PC-3 (cell line): ENCODE measurements around the gene KCTD15. TPM values are rescaled to one million over a fixed set of nuclear protein-coding genes. Genes with fewer than 3 reads are reported as not detected.

Source experiments
- ATAC-seq: fragments of 200-7000 bp; cut with Tn5 transposase; 2 replicates; pipeline ENCODE4 v1.9.1; 2020; ENCODE audit warnings: mild to moderate bottlenecking, moderate library complexity
- BruUV-seq: library from RNA; stranded (reverse); fragments of 400-500 nt; replicated peaks from 2 replicates; lab custom pipeline; 2021; lab: Mats Ljungman, UMichigan
- CTCF ChIA-PET: fragments of 300-600 bp; sonication (Branson Sonifier 250); formaldehyde crosslinking; loops from one replicate; lab custom pipeline; 2022; ENCODE audit warnings: antibody characterized with exemption; lab: Charles Lee
- POLR2A ChIA-PET: fragments of 300-600 bp; sonication (Branson Sonifier 250); formaldehyde crosslinking; loops from one replicate; lab custom pipeline; 2022; ENCODE audit warnings: antibody characterized with exemption; ENCODE audit not compliant: unreplicated experiment; lab: Charles Lee
- DNase-seq: peaks from one replicate; pipeline ENCODE4 v3.0.0-alpha.2; 2015
- H2AFZ ChIP-seq: fragments of 300-600 bp; sonication (generic); 2 replicates; pipeline ENCODE4 v1.6.0; 2016; ENCODE audit warnings: antibody characterized with exemption, low read length
- H3F3A ChIP-seq: fragments of 300-600 bp; sonication (generic); one replicate; pipeline ENCODE4 v1.6.0; 2017; ENCODE audit warnings: antibody characterized with exemption, low read length, control low read depth, mild to moderate bottlenecking; ENCODE audit not compliant: unreplicated experiment
- H3K27ac ChIP-seq: fragments of 300-600 bp; sonication (generic); 2 replicates; pipeline ENCODE4 v1.5.1; 2016; ENCODE audit warnings: mild to moderate bottlenecking, low read length
- H3K27me3 ChIP-seq: fragments of 300-600 bp; sonication (generic); 2 replicates; pipeline ENCODE4 v1.6.1; 2016; ENCODE audit warnings: low read length, mixed read lengths
- H3K36me3 ChIP-seq: fragments of 300-600 bp; sonication (generic); 2 replicates; pipeline ENCODE4 v1.6.1; 2016; ENCODE audit warnings: low read depth, mixed run types, low read length, mixed read lengths
- H3K4me1 ChIP-seq: fragments of 300-600 bp; sonication (generic); 2 replicates; pipeline ENCODE4 v1.5.1; 2016; ENCODE audit warnings: low read length; ENCODE audit not compliant: insufficient read depth
- H3K4me2 ChIP-seq: fragments of 300-600 bp; sonication (generic); 2 replicates; pipeline ENCODE4 v1.6.0; 2016; ENCODE audit warnings: low read length
- H3K4me3 ChIP-seq: fragments of 300-600 bp; sonication (generic); 2 replicates; pipeline ENCODE4 v1.5.1; 2016; ENCODE audit warnings: mild to moderate bottlenecking, low read length, mixed read lengths
- H3K79me2 ChIP-seq: fragments of 300-600 bp; sonication (generic); 2 replicates; pipeline ENCODE4 v1.6.1; 2017; ENCODE audit warnings: low read length, mixed read lengths
- H3K9ac ChIP-seq: fragments of 300-600 bp; sonication (generic); 2 replicates; pipeline ENCODE4 v1.6.0; 2016; ENCODE audit warnings: mild to moderate bottlenecking, low read length
- H3K9me2 ChIP-seq: fragments of 300-600 bp; sonication (generic); replicated peaks from 2 replicates; pipeline ENCODE4 v1.6.1; 2016; ENCODE audit warnings: mixed run types, low read length, mixed read lengths
- H3K9me3 ChIP-seq: fragments of 300-600 bp; sonication (generic); 2 replicates; pipeline ENCODE4 v1.6.1; 2016; ENCODE audit warnings: low read length, mixed read lengths
- H4K20me1 ChIP-seq: fragments of 300-600 bp; sonication (generic); 2 replicates; pipeline ENCODE4 v1.6.1; 2016; ENCODE audit warnings: low read length, mixed read lengths
- CTCF ChIP-seq: fragments of 300-600 bp; sonication (generic); conservative IDR thresholded peaks from 2 replicates; pipeline ENCODE4 v1.5.1; 2017; ENCODE audit warnings: antibody characterized with exemption, low read depth, mild to moderate bottlenecking, low read length
- EZH2 ChIP-seq: fragments of 300-600 bp; sonication (generic); IDR thresholded peaks from one replicate; pipeline ENCODE4 v1.6.1; 2017; ENCODE audit warnings: antibody characterized with exemption, mild to moderate bottlenecking, low read length; ENCODE audit not compliant: unreplicated experiment
- EZH2phosphoT487 ChIP-seq: fragments of 300-600 bp; sonication (generic); IDR thresholded peaks from 2 replicates; pipeline ENCODE4 v1.6.1; 2018; ENCODE audit warnings: mild to moderate bottlenecking, antibody characterized with exemption, low read length, borderline replicate concordance
- intact Hi-C: fragments of 100-400 bp; cut with micrococcal nuclease; formaldehyde crosslinking; loops from 2 replicates; pipeline ENCODE4 v1.9.0; 2023
- total RNA-seq: library from RNA; depleted of rRNA; stranded (reverse); fragments of >200 nt; gene quantifications from 2 replicates; pipeline ENCODE4 v1.2.3, GENCODE V29; 2014

The KCTD15 gene
- total RNA-seq, 1 experiment from 2014 or later: 58.2 TPM

- Histone ChIP-seq H3F3A (no peaks in the 10 kb centered on the region), H3K4me2 (no peak overlapping the region), H3K27me3 (no peaks in the 10 kb centered on the region), H3K4me3 (no peak overlapping the region), H3K9me3 (no peaks in the 10 kb centered on the region), H3K9ac (no peak overlapping the region), H3K79me2 (peaks cover 4% of the 10 kb centered on the region; the same call in 1 of the 2 replicates), H2AFZ (no peak overlapping the region), H3K9me2 (no peaks in the 10 kb centered on the region), H4K20me1 (no peaks in the 10 kb centered on the region), H3K36me3 (no peaks in the 10 kb centered on the region; the same call in 1 of the 2 replicates), H3K4me1 (0 out of 2 replicates have a peak, but pooled peaks cover 3% of the 10 kb centered on the region), H3K27ac (no peak overlapping the region)
- no TSS peak for BruUV-seq
- CTCF ChIA-PET: no interaction called here
- POLR2A ChIA-PET: interaction anchor here (0.6 kb wide), 2 partner anchors 99 to 191 kb away, joined by 5 to 7 read pairs; no protein-coding TSS in a partner anchor
- DNase-seq (no peak), ATAC-seq (no peak)
- intact Hi-C loops: no loop called here
- no peak for TF ChIP-seq EZH2
- TF ChIP-seq CTCF: no peak
- no peak for TF ChIP-seq EZH2phosphoT487
Measured at GRCh38 chr19:33803383-33803782, 6.7 kb downstream of the KCTD15 start.

GRCh38 chr19:33804021-33804799 lies 7.5 kb downstream of the KCTD15 start:
- TF ChIP-seq EZH2 (no peak), CTCF (no peak), EZH2phosphoT487 (no peak)
- Histone ChIP-seq H3K4me2 (no peak overlapping the region), H3K9me3 (no peaks in the 10 kb centered on the region), H3K9me2 (no peaks in the 10 kb centered on the region), H3F3A (no peaks in the 10 kb centered on the region), H4K20me1 (no peaks in the 10 kb centered on the region), H3K4me1 (0 out of 2 replicates have a peak, but pooled peaks cover 3% of the 10 kb centered on the region), H3K79me2 (peaks cover 4% of the 10 kb centered on the region; the same call in 1 of the 2 replicates), H2AFZ (no peak overlapping the region), H3K9ac (no peak overlapping the region), H3K36me3 (no peaks in the 10 kb centered on the region; the same call in 1 of the 2 replicates), H3K27ac (peak overlapping the region; percentile 11; the same call in 1 of the 2 replicates), H3K4me3 (no peak overlapping the region), H3K27me3 (no peaks in the 10 kb centered on the region)
- ATAC-seq (peak; percentile 60), DNase-seq (peak; percentile 62)
- ChIA-PET CTCF (no interaction called here), POLR2A (no interaction called here)
- intact Hi-C loops: no loop called here
- BruUV-seq: no TSS peak

GRCh38 chr19:33805313-33805712 lies 8.6 kb downstream of the KCTD15 start:
- POLR2A ChIA-PET: no interaction called here
- CTCF ChIA-PET: no interaction called here
- Histone ChIP-seq H3K4me2 (no peak overlapping the region), H3K4me1 (peaks cover 6% of the 10 kb centered on the region; the same call in 1 of the 2 replicates), H4K20me1 (no peaks in the 10 kb centered on the region), H3K9me2 (no peaks in the 10 kb centered on the region), H3K79me2 (peaks cover 4% of the 10 kb centered on the region; the same call in 1 of the 2 replicates), H3K27ac (no peak overlapping the region), H3K36me3 (no peaks in the 10 kb centered on the region; the same call in 1 of the 2 replicates), H3F3A (no peaks in the 10 kb centered on the region), H3K4me3 (no peak overlapping the region), H3K27me3 (no peaks in the 10 kb centered on the region), H2AFZ (no peak overlapping the region), H3K9me3 (no peaks in the 10 kb centered on the region), H3K9ac (no peak overlapping the region)
- intact Hi-C loops: no loop called here
- TF ChIP-seq EZH2 (no peak), CTCF (no peak), EZH2phosphoT487 (no peak)
- ATAC-seq (no peak), DNase-seq (no peak)
- no TSS peak for BruUV-seq
